H1 (cell line): Measurements from ENCODE around the gene MAPKAPK2. TPM values are rescaled to one million over a fixed set of nuclear protein-coding genes. Genes with fewer than 3 reads are reported as not detected.

ENCODE experiments used
- KDM1A ChIP-seq: fragments of 200-600, 300-600 bp; sonication (generic); IDR thresholded peaks from 2 replicates; pipeline ENCODE4 v1.7.1; 2016; ENCODE audit warnings: mild to moderate bottlenecking, low read length, borderline replicate concordance
- MAFK ChIP-seq: IDR thresholded peaks from 2 replicates; pipeline ENCODE4 v1.6.1; 2012; ENCODE audit warnings: low read depth, mild to moderate bottlenecking, improper control_type of control experiment, low read length
- POU5F1 ChIP-seq: IDR thresholded peaks from 2 replicates; pipeline ENCODE4 v1.6.1; 2011; ENCODE audit warnings: low read depth, mild to moderate bottlenecking, low read length, moderate library complexity
- RAD21 ChIP-seq, 2 experiments: IDR thresholded peaks in 1 of 2; conservative IDR thresholded peaks in 1 of 2; 2 replicates each; pipeline ENCODE4 v1.6.1; 2011; ENCODE audit warnings: low read depth in 2 of 2, low read length in 2 of 2, improper control_type of control experiment in 1 of 2, inconsistent platforms in 1 of 2, mild to moderate bottlenecking in 1 of 2, moderate library complexity in 1 of 2
- SIN3A ChIP-seq, 2 experiments: IDR thresholded peaks in 1 of 2; conservative IDR thresholded peaks in 1 of 2; 2 replicates each; pipeline ENCODE4 v1.6.1; 2011 to 2012; ENCODE audit warnings: low read length in 2 of 2, improper control_type of control experiment in 1 of 2, low read depth in 1 of 2, mild to moderate bottlenecking in 1 of 2
- SP1 ChIP-seq: IDR thresholded peaks from 2 replicates; pipeline ENCODE4 v1.6.1; 2011; ENCODE audit warnings: low read depth, low read length
- TCF12 ChIP-seq: IDR thresholded peaks from 2 replicates; pipeline ENCODE4 v1.6.1; 2011; ENCODE audit warnings: low read depth, mild to moderate bottlenecking, low read length
- polyA plus RNA-seq, 7 experiments: library from polyadenylated mRNA; depleted of rRNA in 3 of 7; stranded (reverse) in 5 of 7; unstranded in 2 of 7; fragments of >200 nt in 5 of 7; fragments of 200-250 nt in 2 of 7; gene quantifications; 1 replicate in 5 of 7; 2 replicates in 1 of 7; 4 replicates in 1 of 7; pipeline versions ENCODE4 v1.2.1 to v1.2.3, GENCODE V29; 2011 to 2013; ENCODE audit warnings: missing spikeins in 2 of 7, mixed read lengths in 2 of 7
- total RNA-seq: library from RNA; stranded (reverse); fragmentation: NEBNext Ultra II Directional; extraction: Animal tissue kit (Norgen Biotek cat#: 25700); gene quantifications from 2 replicates; pipeline ENCODE4 v1.2.1, GENCODE V29; 2021

MAPKAPK2 gene
- total and polyA plus RNA-seq, 2 of the 8 experiments (the other 6 are each of a cell fraction or from before 2014, with no cell fraction given): 27.5 to 44.9 TPM

GRCh38 chr1:206768472-206769303 is 84.0 kb downstream of the MAPKAPK2 start (continued):
- no peak for TF ChIP-seq RAD21 (IDR thresholded peaks at IDR 0.05 in 1 of 2, conservative IDR thresholded peaks at IDR 0.05 in 1 of 2; ENCODE audit: low read depth in 2 of 2, low read length in 2 of 2)
- TF ChIP-seq TCF12: no peak
- no peak for TF ChIP-seq SIN3A (conservative IDR thresholded peaks at IDR 0.05 in 1 of 2, IDR thresholded peaks at IDR 0.05 in 1 of 2; ENCODE audit: low read depth in 1 of 2, low read length in 2 of 2)
- no peak for TF ChIP-seq SP1
- TF ChIP-seq MAFK: no peak
- TF ChIP-seq KDM1A: no peak
- TF ChIP-seq POU5F1: no peak
